KMS-11 (cell line): ENCODE data around the gene CREBL2.

ENCODE experiments used
- H2AFZ ChIP-seq: fragments of 200-600 bp; sonication (generic); 2 replicates; pipeline ENCODE4 v1.6.1; 2016; ENCODE audit warnings: antibody characterized with exemption, mixed run types, low read depth
- H3K27ac ChIP-seq: fragments of 200-600 bp; sonication (generic); 2 replicates; pipeline ENCODE4 v1.6.1; 2016; ENCODE audit warnings: mild to moderate bottlenecking, mixed run types
- H3K27me3 ChIP-seq: fragments of 200-600 bp; sonication (generic); 2 replicates; pipeline ENCODE4 v1.6.1; 2017; ENCODE audit warnings: mild to moderate bottlenecking, low read depth, mixed run types, moderate library complexity; ENCODE audit not compliant: insufficient read depth
- H3K36me3 ChIP-seq: fragments of 200-600 bp; sonication (generic); 2 replicates; pipeline ENCODE4 v1.6.1; 2017; ENCODE audit warnings: mild to moderate bottlenecking, mixed run types; ENCODE audit not compliant: insufficient read depth
- H3K4me1 ChIP-seq: fragments of 200-600 bp; sonication (generic); 2 replicates; pipeline ENCODE4 v1.6.1; 2016; ENCODE audit warnings: mild to moderate bottlenecking, low read depth, mixed run types; ENCODE audit not compliant: poor library complexity, severe bottlenecking
- H3K4me2 ChIP-seq: fragments of 200-600 bp; sonication (generic); 2 replicates; pipeline ENCODE4 v1.7.0; 2016; ENCODE audit warnings: mild to moderate bottlenecking, mixed run types
- H3K4me3 ChIP-seq: fragments of 200-600 bp; sonication (generic); IDR thresholded peaks from 2 replicates; pipeline ENCODE4 v1.6.1; 2017; ENCODE audit warnings: low read depth, low read length, mixed read lengths; ENCODE audit not compliant: insufficient read depth
- H3K79me2 ChIP-seq: fragments of 200-600 bp; sonication (generic); 2 replicates; pipeline ENCODE4 v1.6.1; 2016; ENCODE audit warnings: low read depth, mixed run types; ENCODE audit not compliant: insufficient read depth
- H3K9ac ChIP-seq: fragments of 200-600 bp; sonication (generic); 2 replicates; pipeline ENCODE4 v1.6.1; 2016; ENCODE audit warnings: mild to moderate bottlenecking, mixed run types
- H4K20me1 ChIP-seq: fragments of 200-600 bp; sonication (generic); 2 replicates; pipeline ENCODE4 v1.6.1; 2016; ENCODE audit warnings: mild to moderate bottlenecking, mixed run types; ENCODE audit not compliant: insufficient read depth
- CTCF ChIP-seq: fragments of 200-600 bp; sonication (generic); conservative IDR thresholded peaks from 2 replicates; pipeline ENCODE4 v1.6.1; 2017; ENCODE audit warnings: low read depth, mild to moderate bottlenecking, antibody characterized with exemption, low read length, moderate library complexity, mixed read lengths

The CREBL2 gene

GRCh38 chr12:12691549-12691948, 79.9 kb downstream of the CREBL2 start:
- Histone ChIP-seq H3K79me2 (no peaks in the 10 kb centered on the region), H2AFZ (no peak overlapping the region), H3K4me3 (no peak overlapping the region), H3K4me2 (peak overlapping the region; percentile 53; the same call in 1 of the 2 replicates), H4K20me1 (no peaks in the 10 kb centered on the region), H3K4me1 (peaks cover 40% of the 10 kb centered on the region), H3K27me3 (no peaks in the 10 kb centered on the region), H3K27ac (no peak overlapping the region), H3K36me3 (no peaks in the 10 kb centered on the region), H3K9ac (no peak overlapping the region)
- no peak for TF ChIP-seq CTCF

GRCh38 chr12:12693111-12693671, 81.5 kb downstream of the CREBL2 start:
- Histone ChIP-seq H3K4me3 (no peak overlapping the region), H3K36me3 (no peaks in the 10 kb centered on the region), H3K4me1 (peaks cover 41% of the 10 kb centered on the region), H3K79me2 (no peaks in the 10 kb centered on the region), H2AFZ (no peak overlapping the region), H3K27ac (peak overlapping the region; percentile 48; the same call in 1 of the 2 replicates), H3K9ac (no peak overlapping the region), H3K4me2 (peak overlapping the region; percentile 53), H3K27me3 (no peaks in the 10 kb centered on the region), H4K20me1 (no peaks in the 10 kb centered on the region)
- TF ChIP-seq CTCF = no peak
